Amniotic stem cell (primary cell): Measurements from ENCODE around the gene PBOV1.
"Not testable (repeated sequence)": the region's sequence is repeated elsewhere in the genome, so short reads cannot be mapped to it uniquely, and the experiment has no call there.

ENCODE experiments used
- DNase-seq: peaks from one replicate; lab custom pipeline; 2025; lab: John Stamatoyannopoulos, UW

PBOV1 gene

GRCh38 chr6:138237463-138237862, 19.2 kb upstream of the PBOV1 start:
- DNase-seq, result no peak

DNA sequence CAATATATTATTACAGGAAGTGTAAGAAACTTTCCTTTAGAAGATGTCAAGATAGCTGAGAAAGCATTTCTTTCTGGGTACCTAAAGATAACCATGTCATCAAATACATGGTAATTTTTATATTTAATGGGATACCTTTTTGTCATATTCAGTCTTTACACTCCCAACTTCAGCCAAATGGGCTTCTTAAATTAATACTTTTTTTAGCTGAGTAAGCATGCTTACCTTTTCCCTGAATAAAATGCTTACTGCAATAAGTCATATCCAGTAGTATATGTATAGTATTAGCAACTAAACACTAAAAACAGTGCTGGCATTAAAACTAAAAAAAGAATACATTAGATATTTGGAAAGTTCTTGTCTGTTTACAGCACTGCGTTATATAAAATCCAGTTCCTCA, 17.4 kb upstream of the PBOV1 start:
- no peak for DNase-seq

DNA sequence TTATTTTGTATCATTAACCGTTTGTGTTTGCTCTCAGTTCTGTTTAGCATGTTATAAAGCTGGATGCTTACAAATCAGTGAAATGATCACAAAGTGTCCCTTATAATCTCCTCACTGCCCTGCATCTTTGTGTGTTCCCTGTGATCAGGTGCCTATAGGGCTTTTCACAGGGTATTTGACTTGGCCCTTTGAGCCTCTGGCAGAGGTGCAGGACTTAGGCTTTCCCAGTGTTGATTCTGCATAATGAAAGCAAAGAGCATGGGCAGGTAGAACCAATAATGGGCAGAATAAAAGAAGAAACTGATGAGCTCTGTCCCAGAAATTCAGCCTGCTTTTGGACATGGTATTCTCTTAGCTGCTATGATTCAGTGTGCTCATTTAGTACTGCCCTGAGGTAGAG, 16.9 kb upstream of the PBOV1 start:
- no peak for DNase-seq

DNA sequence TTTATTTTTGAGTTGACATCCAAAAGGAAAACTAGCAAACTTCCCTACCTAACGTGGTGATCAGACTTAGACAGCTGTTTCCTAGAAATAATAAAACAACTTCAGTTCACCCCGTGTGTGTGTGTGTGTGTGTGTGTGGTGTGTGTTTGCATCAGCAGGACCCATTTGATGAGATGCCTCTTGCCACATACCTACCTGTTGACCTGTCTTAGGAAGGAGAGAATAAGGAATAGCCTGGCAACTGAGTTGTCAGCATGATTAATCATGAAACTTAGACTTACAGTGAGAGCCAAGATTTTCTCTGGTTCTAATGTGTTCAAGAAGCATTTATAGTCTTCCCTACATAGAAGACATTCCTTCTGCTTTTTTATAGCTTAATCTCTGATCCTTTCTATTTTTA, 16.1 kb upstream of the PBOV1 start:
- no peak for DNase-seq

DNA sequence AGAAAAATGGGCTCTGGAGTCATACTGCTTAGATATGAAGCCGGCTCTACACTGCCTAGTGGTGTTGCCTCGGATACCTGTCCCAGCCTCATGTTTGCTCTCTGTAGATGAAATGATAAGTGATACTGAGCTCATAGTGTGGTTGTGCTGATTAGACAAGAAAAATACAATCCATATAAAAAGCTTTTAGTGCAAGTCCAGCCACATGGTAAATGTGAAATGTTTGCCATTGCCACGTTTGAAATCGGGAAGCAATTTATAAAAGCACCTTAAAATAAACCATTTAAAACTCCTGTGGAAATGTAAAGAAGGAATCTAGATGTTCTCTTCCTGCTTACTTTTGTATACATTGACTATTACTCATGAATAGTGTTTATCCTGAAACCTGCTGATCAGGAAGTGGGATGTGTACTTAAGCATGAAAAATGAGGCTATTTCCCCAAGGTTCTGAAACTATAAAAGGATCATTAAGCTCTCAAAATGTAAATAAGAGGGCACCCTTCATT, 13.1 kb upstream of the PBOV1 start:
- DNase-seq, result no peak

DNA sequence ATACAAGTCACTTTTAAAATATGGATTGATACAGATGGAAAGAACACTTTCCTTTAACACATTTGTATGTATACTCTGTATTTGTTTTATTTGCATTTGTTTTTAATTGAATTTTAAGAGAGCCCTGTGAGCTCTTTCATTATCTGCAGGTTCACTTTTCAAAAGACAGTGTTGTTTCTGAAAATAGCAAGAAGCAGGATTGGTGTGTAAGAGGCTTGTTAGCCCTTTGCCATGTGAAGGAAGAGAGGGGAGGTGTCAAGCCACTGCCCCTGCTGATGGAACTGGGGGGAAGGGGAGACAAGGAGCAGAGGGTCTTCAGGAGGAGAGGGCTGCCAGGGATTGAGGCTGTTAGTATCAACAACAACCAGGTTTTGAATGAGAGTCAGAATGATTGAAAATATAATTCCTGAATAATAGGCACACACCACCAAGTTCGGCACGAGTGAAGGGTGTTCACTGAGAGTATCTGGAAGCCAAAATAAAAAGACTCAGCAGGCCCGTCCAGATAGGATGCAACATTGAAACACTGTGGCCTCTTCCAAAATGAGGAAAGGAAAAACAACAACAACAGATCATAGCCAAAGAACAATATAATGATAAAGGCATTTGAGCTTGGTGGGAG, 12.6 kb upstream of the PBOV1 start:
- DNase-seq, result no peak

- DNase-seq, result no peak
Observed at GRCh38 chr6:138230221-138230620, 11.9 kb upstream of the PBOV1 start.

DNA sequence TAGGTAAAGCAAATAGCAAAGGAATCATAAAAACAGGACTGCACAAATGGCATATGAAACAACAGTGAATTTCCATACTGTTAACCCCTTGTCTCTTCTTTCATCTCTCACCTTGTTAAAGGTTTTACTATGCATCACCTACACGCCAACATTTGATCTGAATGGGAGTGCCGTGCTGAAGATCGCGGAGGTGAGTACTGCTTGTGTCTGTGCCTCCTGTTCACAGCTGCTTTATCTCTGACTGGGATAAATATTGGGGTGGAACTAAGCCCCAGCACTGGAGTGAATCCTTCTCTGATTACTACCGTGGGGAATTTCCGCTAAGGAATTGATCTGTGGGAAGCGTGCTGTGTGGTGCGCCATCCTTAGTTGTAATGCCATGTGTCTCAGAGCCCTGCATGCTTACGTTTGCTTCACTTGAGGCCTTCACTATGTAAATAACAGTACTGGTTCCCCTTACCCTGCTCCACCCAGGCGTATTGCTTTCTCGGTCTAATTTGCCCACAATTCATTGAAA, 11.4 kb upstream of the PBOV1 start:
- no peak for DNase-seq

- DNase-seq, result no peak
Observed at GRCh38 chr6:138229072-138229471, 10.8 kb upstream of the PBOV1 start.

DNA sequence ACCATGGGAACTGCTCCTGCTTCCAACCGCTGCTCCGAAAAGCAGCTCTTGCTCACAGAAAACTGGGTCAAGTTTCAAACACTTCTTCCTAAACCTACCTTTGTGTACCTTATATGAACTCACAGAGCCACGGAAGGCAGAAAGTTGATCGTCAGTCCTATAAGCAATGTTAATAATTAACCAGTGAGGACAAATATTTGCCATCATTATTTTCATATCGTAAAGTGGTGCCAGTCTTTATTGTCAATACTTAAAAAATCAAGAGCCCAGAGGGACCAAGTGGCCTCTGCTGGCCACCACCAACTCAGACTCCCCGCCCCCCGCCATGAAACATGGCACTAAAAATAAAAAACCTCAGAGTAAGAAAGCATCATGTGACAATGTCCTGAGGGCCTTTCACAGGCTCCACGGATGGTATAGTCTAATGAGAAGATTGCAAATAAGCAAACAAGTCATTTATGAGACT, 9.1 kb upstream of the PBOV1 start:
- DNase-seq, result no peak

DNA sequence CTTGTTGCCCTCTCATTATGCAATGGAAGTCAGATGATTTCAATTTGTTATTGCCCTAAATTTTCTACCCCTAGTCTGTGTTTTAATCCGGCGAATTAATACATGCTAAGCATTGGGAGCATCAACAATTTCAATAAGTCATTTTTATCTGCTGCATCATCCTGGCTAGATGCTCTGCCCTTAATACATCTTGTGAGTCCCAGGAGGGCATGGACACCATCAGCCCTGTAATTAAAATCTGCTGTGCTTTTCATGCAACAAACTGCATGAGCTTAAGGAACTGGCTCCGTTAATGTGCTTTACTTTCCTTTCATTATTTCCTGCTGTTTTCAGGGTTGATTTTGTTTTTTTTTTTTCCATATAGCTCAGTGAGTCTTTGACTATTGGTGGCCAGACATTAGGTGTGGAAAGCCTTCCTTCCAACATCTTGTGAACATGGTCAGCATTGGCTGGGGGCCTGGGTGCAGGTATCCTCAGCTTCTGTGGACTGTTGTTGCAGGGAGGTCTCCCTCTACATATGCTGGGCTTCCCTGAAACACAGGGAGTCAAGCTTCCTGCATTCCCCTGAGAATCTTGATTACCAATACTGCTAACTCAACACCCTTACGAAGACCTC, 8.5 kb upstream of the PBOV1 start:
- no peak for DNase-seq

GRCh38 chr6:138225953-138226352, 7.7 kb upstream of the PBOV1 start:
- no peak for DNase-seq

DNA sequence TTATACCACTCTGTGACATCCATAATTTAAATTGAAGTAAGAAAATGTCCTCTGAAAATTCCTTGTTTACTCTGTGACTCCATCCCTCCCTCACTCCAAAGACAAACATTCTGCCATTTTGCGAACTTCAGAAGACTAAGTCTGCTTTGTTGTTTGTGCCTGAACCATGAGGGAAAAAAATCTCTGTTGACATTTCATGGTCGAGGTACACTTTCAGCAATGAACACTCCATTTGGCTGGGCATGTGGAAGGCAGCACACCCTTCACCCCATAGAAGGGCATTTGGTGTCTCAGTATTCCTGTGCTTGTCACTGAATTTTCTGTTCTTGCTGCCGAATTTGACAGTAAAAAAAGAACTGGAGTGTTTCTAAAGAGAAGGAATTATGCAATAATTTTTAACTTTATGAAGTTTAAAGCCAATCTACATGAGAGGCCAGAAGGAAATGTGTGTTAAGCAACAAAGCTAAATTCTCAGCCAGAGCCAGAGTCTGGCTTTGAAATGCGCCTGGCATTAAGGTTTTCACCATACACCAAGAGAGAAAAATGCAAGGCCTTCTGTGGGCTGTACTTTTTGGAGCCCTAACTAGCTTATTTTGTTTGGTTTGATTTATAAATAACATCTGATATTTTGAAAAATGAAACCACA, 4.7 kb upstream of the PBOV1 start:
- DNase-seq, result no peak

DNA sequence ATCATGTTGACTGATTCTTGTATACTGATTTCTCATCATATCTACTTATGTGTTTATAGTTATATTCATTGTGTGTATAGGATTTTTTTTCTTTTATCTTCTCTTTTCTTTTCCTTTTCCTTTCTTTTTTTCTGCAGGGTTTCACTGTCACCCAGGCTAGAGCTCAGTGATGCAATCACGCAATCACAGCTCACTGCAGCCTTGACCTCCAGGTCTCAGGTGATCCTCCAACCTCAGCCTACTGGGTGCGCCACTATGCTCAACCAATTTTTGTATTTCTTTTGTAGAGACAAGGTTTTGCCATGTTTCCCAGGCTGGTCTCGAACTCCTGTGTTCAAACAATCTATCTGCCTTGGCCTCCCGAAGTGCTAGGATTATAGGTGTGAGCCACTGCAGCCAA, 1.6 kb upstream of the PBOV1 start:
- no peak for DNase-seq

- no peak for DNase-seq
Observed at GRCh38 chr6:138219398-138219797, 1.1 kb upstream of the PBOV1 start.

GRCh38 chr6:138215093-138215782, 3.1 kb downstream of the PBOV1 start:
- DNase-seq, result no peak

- not testable (repeated sequence) for DNase-seq
Observed at GRCh38 chr6:138212530-138212929, 5.8 kb downstream of the PBOV1 start.

GRCh38 chr6:138211601-138212000, 6.7 kb downstream of the PBOV1 start:
- DNase-seq, result no peak

DNA sequence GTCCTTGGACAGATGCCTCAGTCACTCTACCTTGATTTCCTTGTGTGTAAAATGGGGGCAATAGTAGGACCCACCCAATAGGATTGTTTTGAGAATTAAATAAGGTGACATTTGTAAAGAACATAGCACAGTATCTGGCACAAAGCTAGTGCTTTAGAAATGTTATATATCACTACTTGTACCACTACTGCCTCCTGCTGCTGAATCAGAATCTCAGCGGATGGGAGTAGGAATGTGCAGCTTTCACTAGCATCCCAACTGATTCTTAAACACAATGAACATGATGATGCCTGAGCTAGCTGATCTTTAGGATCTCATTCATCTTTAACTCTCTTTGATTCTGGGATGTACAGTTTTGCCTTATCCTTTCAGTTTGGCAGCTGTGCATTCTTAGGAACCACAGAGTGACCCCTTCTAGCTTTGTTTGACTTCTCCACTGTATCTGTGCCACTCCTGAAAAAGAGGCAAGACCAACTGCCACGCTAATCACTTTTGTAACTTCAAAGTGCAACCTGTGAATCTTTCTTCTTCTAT, 7.2 kb downstream of the PBOV1 start:
- no peak for DNase-seq

DNA sequence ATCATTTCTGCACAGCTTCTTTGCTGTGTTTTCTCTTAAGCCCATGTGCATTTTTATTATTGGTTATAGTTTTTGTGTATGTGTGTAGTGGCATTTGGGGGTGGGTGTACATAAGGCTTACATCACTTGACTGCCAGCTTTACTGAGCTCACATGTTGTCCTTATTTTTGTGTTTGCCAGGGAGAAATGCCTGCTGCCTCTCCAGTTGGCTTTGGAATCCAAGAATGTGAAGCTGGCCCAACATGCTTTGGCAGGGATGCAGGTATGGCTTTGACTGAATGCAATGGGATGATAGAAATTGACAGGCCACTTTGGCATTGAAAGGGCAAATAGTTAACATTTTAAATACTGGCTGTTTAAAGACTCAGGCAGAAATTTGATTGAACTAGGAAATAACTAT, 11.4 kb downstream of the PBOV1 start:
- DNase-seq, result no peak

DNA sequence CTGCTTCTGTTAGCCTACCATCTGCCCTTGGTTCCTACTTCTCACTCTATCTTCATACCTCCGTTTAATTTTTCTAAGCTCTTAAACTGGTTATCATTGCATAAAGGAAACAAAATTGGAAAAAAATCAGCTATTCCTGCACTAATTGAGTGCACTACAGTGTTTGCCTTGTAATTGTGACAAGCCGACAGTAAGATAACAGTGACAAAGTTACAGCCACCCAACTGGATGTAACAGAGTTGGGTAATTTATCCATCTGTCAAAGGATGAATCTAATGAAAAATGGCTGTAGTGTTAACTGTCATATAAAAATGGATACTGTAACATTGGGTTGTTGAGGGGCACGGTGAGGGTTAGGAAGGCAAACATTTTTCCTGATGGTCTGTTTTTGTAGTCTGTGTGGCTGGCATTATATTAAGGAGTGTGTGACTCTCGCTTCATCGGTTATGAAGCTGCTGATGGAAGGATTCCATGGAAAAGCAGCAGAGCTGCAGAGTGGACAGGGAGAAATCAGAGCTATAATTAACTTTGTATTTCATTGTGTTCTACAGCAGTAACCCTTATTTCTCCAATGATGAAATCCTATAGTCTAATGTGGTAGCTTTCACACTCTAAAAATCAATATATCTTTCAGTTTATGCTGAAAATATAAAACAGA, 12.7 kb downstream of the PBOV1 start:
- DNase-seq, result no peak
